ENCODE data around the gene RRP12. TPM values are rescaled to one million over a fixed set of nuclear protein-coding genes. Genes with fewer than 3 reads are reported as not detected.
"Not testable (repeated sequence)": the region's sequence is repeated elsewhere in the genome, so short reads cannot be mapped to it uniquely, and the experiment has no call there.

The RRP12 gene
- polyA plus RNA-seq, 1 donor, result 24.2 TPM

DNA sequence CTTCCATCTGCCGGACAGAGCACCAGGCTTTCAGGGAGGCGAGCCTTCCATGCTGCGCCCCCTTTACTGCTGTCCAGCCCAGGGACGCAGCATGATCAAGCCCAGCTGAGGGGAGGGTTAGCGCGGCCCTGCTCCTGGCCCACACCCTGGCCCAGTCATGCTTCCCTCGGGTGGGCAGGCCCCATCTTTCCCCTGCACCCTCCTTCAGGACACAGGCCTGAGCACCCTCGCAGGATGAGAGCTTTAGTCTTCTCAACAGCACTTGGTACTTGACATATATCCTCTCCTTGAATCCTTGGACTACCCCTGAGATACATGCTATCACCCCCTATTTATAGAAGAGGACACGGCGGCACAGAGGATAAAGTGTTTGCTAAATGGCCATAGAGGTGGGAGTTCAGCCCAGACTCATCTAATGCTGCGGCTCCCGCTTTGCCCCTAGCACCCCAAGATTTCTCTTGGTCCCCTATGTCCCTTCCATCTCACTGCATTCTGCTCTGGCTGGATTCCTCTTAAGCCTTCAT lies 34.0 kb downstream of the RRP12 start:
- no peak for DNase-seq

- no peak for DNase-seq
Observed at GRCh38 chr10:97366572-97366971, 34.6 kb downstream of the RRP12 start.

DNA sequence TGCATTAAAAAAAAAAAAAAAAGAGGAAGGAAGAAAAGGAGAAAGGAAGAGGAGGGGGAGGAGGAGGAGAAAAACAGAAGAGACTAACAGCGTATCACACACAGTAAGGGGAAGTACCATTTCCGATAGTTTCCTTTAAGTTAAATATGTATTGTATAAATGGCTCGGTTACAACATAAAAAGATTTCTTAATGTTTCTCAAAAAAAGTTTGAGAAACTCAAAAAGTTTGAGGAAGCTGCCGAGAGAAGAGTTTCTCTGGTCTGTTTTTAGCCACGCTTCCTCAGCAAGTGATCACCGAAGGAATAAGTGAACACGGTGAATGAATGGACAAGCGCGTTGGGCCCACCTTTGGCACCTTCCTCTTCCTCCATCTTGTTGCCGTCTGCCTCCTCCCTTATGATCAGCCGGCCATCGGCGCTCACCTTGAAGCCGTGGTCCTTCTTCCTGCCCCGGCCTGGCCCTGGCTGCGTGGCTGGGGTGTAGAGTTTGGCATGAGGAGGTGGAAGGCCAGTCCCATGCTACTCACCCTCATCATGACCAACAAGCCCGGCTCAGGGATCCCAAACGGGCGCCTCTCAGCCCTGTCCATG lies 35.3 kb downstream of the RRP12 start:
- no peak for DNase-seq

DNA sequence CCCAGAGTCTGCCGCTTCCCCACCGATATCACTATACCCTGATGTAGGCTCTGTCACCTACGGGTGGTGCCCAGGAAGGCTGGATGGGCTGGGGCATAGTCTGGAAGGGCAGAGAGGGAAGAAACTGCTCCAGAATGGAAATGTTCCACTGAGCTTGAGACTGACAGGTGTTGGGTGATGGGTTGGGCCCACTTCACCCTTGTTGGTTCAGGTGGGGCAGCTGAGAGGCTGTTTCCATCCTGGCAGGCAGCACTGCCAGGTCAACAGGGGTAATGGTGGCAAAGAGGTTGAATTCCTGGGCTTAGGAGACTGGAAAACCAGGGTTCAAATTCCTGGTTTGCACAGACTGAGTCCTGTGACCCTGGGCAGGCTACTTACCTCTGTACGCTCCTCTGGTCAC lies 38.1 kb downstream of the RRP12 start:
- DNase-seq, result no peak

DNA sequence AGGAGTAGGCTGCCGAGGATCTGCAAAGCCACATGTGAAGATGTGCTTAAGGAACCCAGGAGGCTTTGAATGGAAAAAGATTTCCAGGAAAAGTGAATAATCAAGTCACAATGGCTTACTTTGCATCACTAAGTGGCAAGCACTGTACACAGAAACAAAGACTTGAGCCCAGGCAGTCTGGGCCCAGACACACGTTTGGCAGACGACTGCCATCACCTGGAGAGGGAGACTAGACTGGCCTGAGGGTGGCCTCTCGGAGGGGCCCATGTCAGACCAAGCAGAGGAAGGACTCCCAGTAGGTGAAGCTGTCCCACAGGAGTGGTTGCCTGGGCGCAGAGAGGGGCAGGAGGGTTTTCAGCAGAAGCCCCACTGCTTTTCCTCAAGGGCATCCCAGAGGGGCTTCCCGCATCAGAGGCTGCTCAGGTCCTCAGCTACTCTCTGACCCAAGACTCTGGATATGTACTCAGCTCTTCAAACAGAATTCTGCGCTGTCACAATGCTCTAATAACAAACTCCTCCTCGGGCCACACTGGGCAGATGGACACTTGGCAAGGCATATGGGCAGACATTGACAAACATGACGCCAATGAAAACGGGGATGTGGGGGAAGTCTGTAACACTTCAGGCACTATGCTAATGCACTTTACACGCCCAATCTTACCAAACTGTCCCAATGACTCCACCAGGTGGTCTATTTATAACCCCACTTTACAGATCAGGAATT lies 38.7 kb downstream of the RRP12 start:
- DNase-seq, result no peak

DNA sequence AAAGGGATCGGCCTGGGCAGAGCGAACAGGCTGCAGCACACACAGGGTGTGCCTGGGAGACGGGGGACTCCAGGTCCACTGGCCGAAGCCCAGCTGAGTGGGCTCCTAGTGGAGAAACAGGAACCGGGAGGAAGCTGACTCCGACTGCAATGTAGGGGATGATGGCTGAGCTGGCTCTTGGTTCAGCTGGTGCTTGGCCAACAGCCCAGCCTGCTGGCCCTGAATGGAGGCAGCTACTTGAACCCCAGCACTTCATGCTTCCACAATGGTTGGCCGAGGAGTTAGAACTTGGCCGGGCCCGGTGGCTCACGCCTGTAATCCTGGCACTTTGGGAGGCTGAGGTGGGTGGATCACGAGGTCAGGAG lies 39.6 kb downstream of the RRP12 start:
- DNase-seq, result no peak

DNA sequence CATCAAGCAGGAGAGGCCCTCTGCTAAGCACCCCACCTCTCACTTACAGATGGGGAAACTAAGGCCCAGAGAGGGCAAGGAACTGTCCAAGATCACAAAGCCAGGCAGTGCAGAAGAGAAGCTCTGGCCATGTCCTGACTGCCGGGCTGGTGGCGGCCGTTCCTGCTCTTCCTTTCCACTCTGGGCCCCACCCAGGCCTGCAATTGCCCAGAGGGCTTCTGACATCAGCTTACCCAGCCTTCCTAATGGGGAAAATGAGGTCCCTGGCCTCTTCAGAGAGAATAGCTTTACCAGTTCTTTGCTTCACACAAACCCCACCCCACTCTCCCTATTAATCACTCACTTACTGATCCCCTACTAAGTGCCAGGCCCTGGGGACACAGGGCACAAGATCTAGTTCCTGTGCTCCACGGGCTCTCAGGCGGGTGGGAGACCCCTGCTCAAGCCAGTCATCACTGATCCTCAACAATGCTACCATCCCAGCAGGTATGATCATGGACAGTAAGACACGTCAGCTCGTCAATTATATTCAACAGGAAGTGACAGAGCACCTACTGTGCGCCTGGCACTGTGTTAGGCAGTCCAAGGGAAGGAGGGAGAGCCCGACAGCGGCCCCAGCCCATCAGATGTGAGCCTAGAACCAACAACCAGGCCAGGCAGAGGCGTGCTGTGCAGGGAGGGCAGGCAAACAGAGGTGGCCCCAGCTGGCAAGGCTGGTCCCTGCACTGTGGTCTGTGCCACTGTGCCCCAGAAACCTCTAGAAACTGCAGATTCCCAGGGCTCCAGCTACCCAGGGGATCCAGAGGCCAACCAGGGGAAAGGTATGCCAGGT lies 40.2 kb downstream of the RRP12 start:
- no peak for DNase-seq

- DNase-seq, result no peak
Observed at GRCh38 chr10:97358781-97359180, 42.4 kb downstream of the RRP12 start.

GRCh38 chr10:97358349-97358748 lies 42.8 kb downstream of the RRP12 start:
- DNase-seq, result no peak

- no peak for DNase-seq
Observed at GRCh38 chr10:97356918-97357317, 44.2 kb downstream of the RRP12 start.

- DNase-seq, result no peak
Observed at GRCh38 chr10:97356318-97356914, 44.7 kb downstream of the RRP12 start.

- no peak for DNase-seq
Observed at GRCh38 chr10:97355571-97355975, 45.6 kb downstream of the RRP12 start.

DNA sequence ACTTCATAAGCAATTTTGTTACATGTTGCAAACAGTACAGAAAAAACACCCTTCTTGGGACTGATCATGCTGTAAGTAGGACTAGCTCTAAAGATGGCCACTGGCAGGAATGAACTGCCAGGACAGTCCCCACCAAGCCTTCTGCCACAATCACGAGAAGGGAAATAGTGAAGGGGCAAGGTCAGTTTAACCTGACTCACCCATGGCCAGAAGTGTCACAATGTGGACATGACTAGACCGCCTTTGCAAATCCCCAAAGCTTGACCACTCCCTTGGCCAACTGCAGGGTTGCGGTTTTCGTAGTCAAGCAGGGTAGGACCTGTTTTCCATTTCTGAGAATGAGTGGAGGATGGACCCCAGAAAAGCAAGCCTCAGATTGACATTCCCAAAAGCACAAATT lies 47.2 kb downstream of the RRP12 start:
- DNase-seq, result no peak

- no peak for DNase-seq
Observed at GRCh38 chr10:97349752-97350513, 51.2 kb downstream of the RRP12 start.

GRCh38 chr10:97347317-97347716 lies 53.8 kb downstream of the RRP12 start:
- DNase-seq, result no peak

- DNase-seq, result not testable (repeated sequence)
Observed at GRCh38 chr10:97343664-97344063, 57.5 kb downstream of the RRP12 start.

DNA sequence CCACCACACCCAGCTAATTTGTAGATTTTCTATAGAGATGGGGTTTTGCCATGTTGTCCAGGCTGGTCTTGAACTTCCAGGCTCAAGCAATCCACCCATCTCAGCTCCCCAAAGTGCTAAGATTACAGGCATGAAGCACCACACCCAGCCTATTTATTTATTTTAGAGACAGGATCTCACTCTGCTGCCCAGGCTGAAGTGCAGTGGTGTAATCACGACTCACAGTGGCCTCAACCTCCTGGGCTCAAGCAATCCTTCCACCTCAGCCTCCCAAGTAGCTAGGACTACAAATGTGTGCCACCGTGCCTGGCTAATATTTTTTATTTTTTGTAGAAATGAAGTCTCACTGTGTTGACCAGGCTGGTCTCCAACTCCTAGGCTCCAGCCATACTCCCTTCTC lies 59.7 kb downstream of the RRP12 start:
- DNase-seq, result no peak

GRCh38 chr10:97338041-97338440 lies 63.1 kb downstream of the RRP12 start:
- no peak for DNase-seq

DNA sequence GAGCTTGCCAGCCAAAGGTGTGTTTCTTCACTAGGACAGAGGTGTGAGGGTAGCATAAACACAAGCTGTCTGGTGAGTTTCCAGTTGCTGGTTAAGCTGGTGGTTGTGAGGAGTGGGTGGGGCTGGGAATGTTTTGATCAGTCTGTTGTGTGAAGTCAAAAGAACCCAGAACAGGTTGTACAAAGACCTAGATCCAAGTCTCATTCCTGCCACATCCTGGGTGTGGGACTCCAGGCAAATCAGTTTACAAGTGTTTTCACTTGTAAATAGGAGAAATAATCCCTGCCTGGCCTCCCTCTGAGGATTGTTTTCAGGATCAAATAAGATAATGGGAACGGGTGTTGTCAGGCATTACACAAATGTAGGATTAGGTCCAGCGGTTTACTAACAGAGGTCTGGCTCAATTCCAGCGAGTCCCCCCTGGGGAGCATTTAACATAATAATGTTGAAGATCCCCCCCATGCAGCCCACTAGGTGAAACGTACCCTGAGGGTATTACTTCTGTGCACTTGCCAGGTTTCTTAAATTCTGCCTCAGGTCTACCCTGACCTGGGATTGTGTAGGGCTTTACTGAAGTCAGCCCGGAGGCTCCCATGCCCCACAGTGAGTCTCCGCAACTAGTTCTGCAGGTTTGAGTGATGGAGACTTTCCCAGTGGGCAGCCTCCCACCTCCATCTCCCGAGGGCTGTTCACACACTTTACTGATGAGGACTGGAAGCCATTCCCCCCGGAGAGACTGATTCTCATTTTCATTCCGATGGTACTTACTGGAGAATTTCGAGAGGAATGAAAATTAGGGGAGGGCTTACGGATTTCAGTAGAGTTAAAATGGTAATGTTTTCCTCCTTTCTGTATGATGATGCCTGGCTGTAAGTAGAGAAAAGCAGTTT lies 64.0 kb downstream of the RRP12 start:
- no peak for DNase-seq

DNA sequence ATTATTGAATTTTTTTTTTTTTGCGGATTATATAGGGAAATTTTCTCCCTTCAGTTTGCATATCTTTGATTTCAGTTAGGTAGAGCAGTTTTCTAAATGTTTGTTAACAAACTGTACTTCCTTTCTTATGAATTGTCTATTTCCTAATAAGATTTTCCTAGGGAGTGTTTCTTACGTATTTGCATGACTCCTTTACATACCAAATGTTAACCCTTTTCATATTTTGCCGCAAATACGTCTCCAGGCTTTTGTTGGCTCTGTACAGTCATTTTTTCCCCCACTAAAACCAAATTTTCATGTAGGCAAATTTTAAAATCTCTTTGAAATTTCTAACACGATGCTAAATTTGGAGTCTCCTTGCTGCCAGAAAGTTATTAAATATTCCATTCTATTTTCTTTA lies 64.7 kb downstream of the RRP12 start:
- no peak for DNase-seq

- no peak for DNase-seq
Observed at GRCh38 chr10:97336006-97336405, 65.1 kb downstream of the RRP12 start.
